ENCODE results near the gene RAB18.
A peak's percentile ranks its signal among the peaks of the same experiment; 100 is the strongest.

DNA sequence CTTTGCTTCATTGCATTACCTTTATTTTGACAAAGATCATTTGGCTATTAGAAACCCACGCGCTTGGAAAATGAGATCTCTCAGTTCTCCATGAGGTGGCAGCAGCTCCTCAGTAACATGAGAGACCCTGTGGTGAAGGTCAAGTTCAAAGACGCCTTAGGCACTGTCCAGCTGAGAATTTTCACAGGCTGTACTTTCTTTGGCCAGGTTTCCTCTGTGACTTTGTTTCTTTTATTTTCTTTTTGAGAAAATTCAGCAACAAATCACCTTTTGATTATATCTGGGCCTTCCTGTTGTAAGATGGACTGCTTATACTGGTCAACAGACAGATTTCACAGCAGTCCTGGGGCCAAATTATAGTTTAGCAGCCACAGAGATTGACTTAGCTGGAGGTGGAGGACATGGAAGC is 54.5 kb downstream of the RAB18 start:
- TF ChIP-seq, protein P1, sequence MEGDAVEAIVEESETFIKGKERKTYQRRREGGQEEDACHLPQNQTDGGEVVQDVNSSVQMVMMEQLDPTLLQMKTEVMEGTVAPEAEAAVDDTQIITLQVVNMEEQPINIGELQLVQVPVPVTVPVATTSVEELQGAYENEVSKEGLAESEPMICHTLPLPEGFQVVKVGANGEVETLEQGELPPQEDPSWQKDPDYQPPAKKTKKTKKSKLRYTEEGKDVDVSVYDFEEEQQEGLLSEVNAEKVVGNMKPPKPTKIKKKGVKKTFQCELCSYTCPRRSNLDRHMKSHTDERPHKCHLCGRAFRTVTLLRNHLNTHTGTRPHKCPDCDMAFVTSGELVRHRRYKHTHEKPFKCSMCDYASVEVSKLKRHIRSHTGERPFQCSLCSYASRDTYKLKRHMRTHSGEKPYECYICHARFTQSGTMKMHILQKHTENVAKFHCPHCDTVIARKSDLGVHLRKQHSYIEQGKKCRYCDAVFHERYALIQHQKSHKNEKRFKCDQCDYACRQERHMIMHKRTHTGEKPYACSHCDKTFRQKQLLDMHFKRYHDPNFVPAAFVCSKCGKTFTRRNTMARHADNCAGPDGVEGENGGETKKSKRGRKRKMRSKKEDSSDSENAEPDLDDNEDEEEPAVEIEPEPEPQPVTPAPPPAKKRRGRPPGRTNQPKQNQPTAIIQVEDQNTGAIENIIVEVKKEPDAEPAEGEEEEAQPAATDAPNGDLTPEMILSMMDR (IDR thresholded peaks at IDR 0.05): peak in 1 of 3 donors; percentile 25
- no peak for TF ChIP-seq POLR2A (IDR thresholded peaks at IDR 0.05)

Data from lower leg skin (tissue), 3 donors.